ENCODE measurements around the gene AK9. TPM values are rescaled to one million over a fixed set of nuclear protein-coding genes. Genes with fewer than 3 reads are reported as not detected.

The AK9 gene
- total RNA-seq, 5 donors from 2014 or later (not counting 1 experiment from before 2014, with no cell fraction given) = 7.9 to 12.6 (median 10.2) TPM

DNA sequence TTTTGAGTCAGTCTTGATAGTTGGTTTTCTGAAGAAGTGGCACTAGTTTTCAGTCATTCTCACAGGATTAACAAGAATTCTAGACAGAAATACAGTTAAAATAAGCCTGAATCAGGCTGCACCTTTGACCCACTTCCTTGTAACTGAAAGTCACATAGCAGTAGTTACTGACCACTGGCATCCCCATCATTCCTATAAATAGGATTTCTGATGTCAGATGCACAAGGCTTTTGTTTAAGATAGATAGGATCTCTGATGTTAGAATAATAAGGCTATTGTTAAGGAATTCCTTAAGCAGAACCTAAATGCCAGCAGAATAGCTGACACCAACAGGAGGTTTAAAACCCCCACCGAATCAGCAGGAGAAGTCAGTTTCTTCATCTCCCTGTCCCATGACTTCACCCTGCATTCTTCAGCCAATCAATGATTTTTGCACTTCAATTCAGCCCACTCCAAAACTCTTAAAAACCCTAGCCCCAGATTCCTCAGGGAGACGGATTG is 177.4 kb downstream of the AK9 start:
- CTCF ChIA-PET = no interaction called here
- H3K27me3 Mint-ChIP-seq = no peaks in the 10 kb centered on the region
- no peak for DNase-seq
- H3K36me3 Mint-ChIP-seq = no peaks in the 10 kb centered on the region
- Histone ChIP-seq H3K27me3 (replicated peaks in 1 of 2; ENCODE audit: control insufficient read depth in 2 of 2, extremely low read depth in 1 of 2, insufficient read depth in 2 of 2, low read length in 1 of 2) (no peaks in the 10 kb centered on the region), H3K27ac (ENCODE audit: low read length) (no peak overlapping the region), H3K4me3 (ENCODE audit: control insufficient read depth in 1 of 2, extremely low read depth in 1 of 2, low read length in 1 of 2) (no peak overlapping the region), H3K9me3 (no peaks in the 10 kb centered on the region), H3K4me1 (ENCODE audit: control insufficient read depth in 1 of 2, extremely low read depth in 1 of 2, insufficient read depth in 2 of 2, low read length in 2 of 2) (peaks cover 6 to 18% of the 10 kb centered on the region in 2 experiments), H3K36me3 (ENCODE audit: control insufficient read depth in 2 of 2, extremely low read depth in 1 of 2, insufficient read depth in 1 of 2, low read length in 1 of 2) (no peaks in the 10 kb centered on the region)
- ATAC-seq (replicated peaks in 1 of 4) = no peak
- H3K9me3 Mint-ChIP-seq = no peaks in the 10 kb centered on the region
- WGBS (ENCODE audit: insufficient coverage) = 100% methylated on average over 2 of the region's 2 CpGs
- H3K4me3 Mint-ChIP-seq = no peak overlapping the region
- H3K27ac Mint-ChIP-seq = no peak overlapping the region
- POLR2A ChIA-PET = no interaction called here
- peaks cover 27 to 28% (median 28%) of the 10 kb centered on the region in 3 donors for H3K4me1 Mint-ChIP-seq

DNA sequence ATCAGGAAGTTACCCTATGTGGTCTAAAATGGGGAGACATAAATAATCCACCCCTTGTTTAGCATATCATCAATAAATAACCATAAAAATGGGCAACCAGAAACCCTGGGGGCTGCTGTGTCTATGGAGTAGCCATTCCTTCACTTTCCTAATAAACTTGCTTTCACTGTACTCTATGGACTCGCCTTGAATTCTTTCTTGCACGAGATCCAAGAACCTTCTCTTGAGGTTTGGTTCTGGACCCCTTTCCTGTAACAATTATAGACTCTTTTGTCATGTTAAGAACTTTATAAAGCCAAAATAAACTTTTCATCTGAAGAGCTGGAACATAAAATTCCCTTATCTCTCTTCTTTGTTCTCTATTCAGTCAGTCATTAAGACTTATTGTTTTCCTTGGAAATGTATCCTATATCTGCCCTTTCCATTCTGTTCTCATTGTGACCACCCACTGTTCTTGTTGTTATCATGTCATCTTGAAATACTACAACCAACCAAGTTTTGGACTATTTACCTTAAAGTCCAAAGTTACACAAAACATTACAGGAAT is 178.7 kb downstream of the AK9 start:
- no peaks in the 10 kb centered on the region for H3K27me3 Mint-ChIP-seq
- H3K4me3 ChIP-seq (ENCODE audit: control insufficient read depth in 1 of 2, extremely low read depth in 1 of 2, low read length in 1 of 2) = no peak overlapping the region
- POLR2A ChIA-PET = no interaction called here

DNA sequence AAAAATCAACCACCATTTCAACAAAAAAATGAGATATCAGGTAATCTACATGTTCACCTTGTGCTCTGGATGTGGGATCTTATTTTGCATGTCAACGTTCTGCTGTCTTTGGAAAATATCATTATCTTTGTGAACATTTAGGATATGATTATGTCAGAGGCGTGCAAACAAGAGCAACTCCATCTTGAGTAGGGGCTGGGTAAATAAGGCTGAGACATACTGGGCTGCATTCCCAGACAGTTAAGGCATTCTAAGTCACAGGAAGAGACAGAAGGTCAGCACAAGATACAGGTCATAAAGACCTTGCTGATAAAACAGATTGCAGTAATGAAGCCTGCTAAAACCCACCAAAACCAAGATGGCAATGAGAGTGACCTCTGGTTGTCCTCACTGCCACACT is 179.2 kb downstream of the AK9 start:
- ChIA-PET CTCF (interaction anchor here in 1 of 2 donors (0.6 kb wide), 1 partner anchor 952 kb away, joined by 3 read pairs; no protein-coding TSS in a partner anchor), POLR2A (interaction anchor here in 1 of 2 donors (0.6 kb wide), 1 partner anchor 874 kb away, joined by 4 read pairs; no protein-coding TSS in a partner anchor)
- WGBS (ENCODE audit: insufficient coverage) = 92% methylated on average over 2 of the region's 2 CpGs
- Histone ChIP-seq H3K9me3 (no peaks in the 10 kb centered on the region), H3K4me1 (ENCODE audit: control insufficient read depth in 1 of 2, extremely low read depth in 1 of 2, insufficient read depth in 2 of 2, low read length in 2 of 2) (peaks cover 3 to 14% of the 10 kb centered on the region in 2 experiments), H3K27ac (ENCODE audit: low read length) (no peak overlapping the region), H3K4me3 (ENCODE audit: control insufficient read depth in 1 of 2, extremely low read depth in 1 of 2, low read length in 1 of 2) (no peak overlapping the region), H3K27me3 (replicated peaks in 1 of 2; ENCODE audit: control insufficient read depth in 2 of 2, extremely low read depth in 1 of 2, insufficient read depth in 2 of 2, low read length in 1 of 2) (no peaks in the 10 kb centered on the region), H3K36me3 (ENCODE audit: control insufficient read depth in 2 of 2, extremely low read depth in 1 of 2, insufficient read depth in 1 of 2, low read length in 1 of 2) (no peaks in the 10 kb centered on the region)
- no peak for ATAC-seq (replicated peaks in 1 of 4)
- no peak overlapping the region for H3K4me3 Mint-ChIP-seq
- no peaks in the 10 kb centered on the region for H3K36me3 Mint-ChIP-seq
- no peaks in the 10 kb centered on the region for H3K27me3 Mint-ChIP-seq
- no peak overlapping the region for H3K27ac Mint-ChIP-seq
- no peaks in the 10 kb centered on the region for H3K9me3 Mint-ChIP-seq
- peaks cover 21 to 24% (median 21%) of the 10 kb centered on the region in 3 donors for H3K4me1 Mint-ChIP-seq
- no peak for DNase-seq

More for the DNA sequence above, 178.7 kb downstream of the AK9 start:
- Histone ChIP-seq H3K9me3 (no peaks in the 10 kb centered on the region), H3K27me3 (replicated peaks in 1 of 2; ENCODE audit: control insufficient read depth in 2 of 2, extremely low read depth in 1 of 2, insufficient read depth in 2 of 2, low read length in 1 of 2) (no peaks in the 10 kb centered on the region), H3K36me3 (ENCODE audit: control insufficient read depth in 2 of 2, extremely low read depth in 1 of 2, insufficient read depth in 1 of 2, low read length in 1 of 2) (no peaks in the 10 kb centered on the region), H3K27ac (ENCODE audit: low read length) (no peak overlapping the region), H3K4me1 (ENCODE audit: control insufficient read depth in 1 of 2, extremely low read depth in 1 of 2, insufficient read depth in 2 of 2, low read length in 2 of 2) (peaks cover 6 to 18% of the 10 kb centered on the region in 2 experiments)
- Mint-ChIP-seq H3K4me3 (no peak overlapping the region), H3K9me3 (no peaks in the 10 kb centered on the region), H3K27ac (no peak overlapping the region), H3K36me3 (no peaks in the 10 kb centered on the region), H3K4me1 (peaks cover 26 to 28% (median 27%) of the 10 kb centered on the region in 3 donors)
- ATAC-seq (replicated peaks in 1 of 4) (no peak), DNase-seq (no peak)
- 92% methylated on average over 2 of the region's 2 CpGs for WGBS (ENCODE audit: insufficient coverage)
- CTCF ChIA-PET = no interaction called here

DNA sequence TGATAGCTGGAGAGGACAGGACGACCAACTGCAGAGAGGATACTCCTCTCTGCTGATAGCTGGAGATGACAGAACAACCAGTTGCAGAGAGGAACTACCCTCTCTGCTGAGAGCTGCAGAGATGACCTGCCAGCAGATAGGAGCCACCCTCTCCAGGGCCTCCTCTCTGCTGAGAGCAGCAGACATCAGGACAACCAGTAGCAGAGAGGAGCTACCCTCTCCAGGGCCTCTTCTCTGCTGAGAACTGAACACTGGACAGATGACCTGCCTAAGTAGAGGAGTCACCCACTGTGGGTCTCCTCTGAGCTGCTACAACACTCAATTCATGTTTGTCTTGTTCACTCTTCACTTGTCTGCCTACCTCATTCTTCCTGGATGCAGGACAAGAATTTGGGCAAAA is 180.6 kb downstream of the AK9 start:
- DNase-seq (no peak), ATAC-seq (replicated peaks in 1 of 4) (no peak)
- Mint-ChIP-seq H3K4me3 (no peak overlapping the region), H3K27me3 (no peaks in the 10 kb centered on the region), H3K27ac (no peak overlapping the region), H3K36me3 (no peaks in the 10 kb centered on the region), H3K4me1 (peaks cover 7 to 9% (median 7%) of the 10 kb centered on the region in 3 donors), H3K9me3 (no peaks in the 10 kb centered on the region)
- H3K27ac ChIP-seq (ENCODE audit: low read length) = no peak overlapping the region
- no peaks in the 10 kb centered on the region for H3K36me3 ChIP-seq (ENCODE audit: control insufficient read depth in 2 of 2, extremely low read depth in 1 of 2, insufficient read depth in 1 of 2, low read length in 1 of 2)
- no peak overlapping the region for H3K4me3 ChIP-seq (ENCODE audit: control insufficient read depth in 1 of 2, extremely low read depth in 1 of 2, low read length in 1 of 2)
- H3K9me3 ChIP-seq = no peaks in the 10 kb centered on the region
- ChIA-PET CTCF (interaction anchor here in 1 of 2 donors (0.8 kb wide), 1 partner anchor 529 kb away, joined by 3 read pairs; no protein-coding TSS in a partner anchor), POLR2A (no interaction called here)
- no peaks in the 10 kb centered on the region for H3K27me3 ChIP-seq (replicated peaks in 1 of 2; ENCODE audit: control insufficient read depth in 2 of 2, extremely low read depth in 1 of 2, insufficient read depth in 2 of 2, low read length in 1 of 2)
- peaks cover under 1 to 3% of the 10 kb centered on the region in 2 experiments for H3K4me1 ChIP-seq (ENCODE audit: control insufficient read depth in 1 of 2, extremely low read depth in 1 of 2, insufficient read depth in 2 of 2, low read length in 2 of 2)
- WGBS (ENCODE audit: insufficient coverage) = 100% methylated on average over 1 of the region's 1 CpG

DNA sequence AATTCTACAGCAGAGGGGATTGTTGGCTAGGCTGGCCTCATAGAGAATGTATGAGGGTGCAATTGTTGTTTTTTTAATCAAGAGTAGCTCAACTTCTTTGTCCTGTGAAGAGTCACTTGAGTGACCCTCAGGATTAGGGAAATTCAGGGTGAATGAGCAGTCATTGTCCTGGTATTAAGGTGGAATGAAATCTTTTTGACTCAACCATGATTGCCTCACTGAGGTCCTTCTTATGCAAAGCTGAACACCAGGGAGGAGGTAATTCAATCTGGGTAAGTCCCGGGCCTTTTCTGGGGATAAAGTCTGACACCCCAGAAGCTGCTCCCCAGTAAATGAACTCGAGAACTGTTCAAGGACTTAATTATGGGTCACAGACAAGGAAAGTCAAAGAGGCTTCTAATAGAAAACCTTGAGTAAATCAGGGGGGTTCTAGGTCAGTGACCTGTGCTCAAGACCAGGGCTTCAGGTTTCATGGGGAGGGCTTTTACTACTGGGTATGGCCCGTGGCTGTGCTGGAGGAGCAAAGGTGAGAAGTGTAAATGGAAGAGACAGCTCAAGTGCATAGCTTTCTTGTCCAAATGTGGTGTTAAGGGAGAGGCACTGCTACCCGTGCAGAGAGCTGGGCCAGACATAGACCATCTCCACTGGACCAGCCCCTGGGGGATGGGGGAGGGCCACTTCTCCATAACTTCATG is 182.7 kb downstream of the AK9 start:
- Histone ChIP-seq H3K27ac (ENCODE audit: low read length) (no peak overlapping the region), H3K4me1 (ENCODE audit: control insufficient read depth in 1 of 2, extremely low read depth in 1 of 2, insufficient read depth in 2 of 2, low read length in 2 of 2) (no peaks in the 10 kb centered on the region), H3K4me3 (ENCODE audit: control insufficient read depth in 1 of 2, extremely low read depth in 1 of 2, low read length in 1 of 2) (no peak overlapping the region), H3K36me3 (ENCODE audit: control insufficient read depth in 2 of 2, extremely low read depth in 1 of 2, insufficient read depth in 1 of 2, low read length in 1 of 2) (no peaks in the 10 kb centered on the region), H3K9me3 (no peaks in the 10 kb centered on the region), H3K27me3 (replicated peaks in 1 of 2; ENCODE audit: control insufficient read depth in 2 of 2, extremely low read depth in 1 of 2, insufficient read depth in 2 of 2, low read length in 1 of 2) (peaks cover 0 to 5% of the 10 kb centered on the region in 2 experiments)
- DNase-seq (no peak), ATAC-seq (replicated peaks in 1 of 4) (no peak)
- Mint-ChIP-seq H3K27ac (no peak overlapping the region), H3K4me1 (no peaks in the 10 kb centered on the region), H3K27me3 (no peaks in the 10 kb centered on the region), H3K4me3 (no peak overlapping the region), H3K36me3 (no peaks in the 10 kb centered on the region), H3K9me3 (no peaks in the 10 kb centered on the region)
- CTCF ChIA-PET = no interaction called here
- POLR2A ChIA-PET = interaction anchor here in 1 of 2 donors (0.6 kb wide), 1 partner anchor 1366 kb away, joined by 3 read pairs; the partner anchor contains the start of gene AMD1
- 84% methylated on average over 4 of the region's 4 CpGs for WGBS (ENCODE audit: insufficient coverage)

DNA sequence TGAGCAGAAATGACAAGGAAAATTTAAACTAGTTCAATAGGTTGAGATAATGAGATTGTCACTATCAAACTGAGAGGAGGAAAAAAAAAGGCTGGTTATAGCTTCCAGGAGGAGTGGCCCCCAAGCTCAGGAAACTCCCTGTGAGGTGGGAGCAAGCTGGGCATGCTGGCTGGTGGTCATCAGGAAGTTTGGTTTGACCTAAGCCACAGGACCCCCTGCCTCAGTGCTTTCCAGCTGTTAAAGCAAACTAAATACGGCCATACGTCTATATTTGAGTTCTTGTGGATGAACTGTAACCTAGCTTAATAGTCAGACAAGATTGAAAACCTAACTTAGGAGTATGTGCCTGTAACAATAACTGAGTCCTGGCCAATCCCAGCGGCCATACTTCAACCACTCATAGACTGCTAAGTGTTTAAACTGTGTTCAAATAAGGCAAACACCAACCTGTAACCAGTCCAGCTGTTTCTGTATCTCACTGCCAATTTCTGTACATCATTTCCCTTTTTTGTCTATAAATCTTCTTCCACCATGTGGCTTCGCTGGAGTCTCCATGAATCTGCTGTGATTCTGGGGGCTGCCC is 183.4 kb downstream of the AK9 start:
- WGBS (ENCODE audit: insufficient coverage) = 89% methylated on average over 1 of the region's 4 CpGs
- Histone ChIP-seq H3K36me3 (ENCODE audit: control insufficient read depth in 2 of 2, extremely low read depth in 1 of 2, insufficient read depth in 1 of 2, low read length in 1 of 2) (no peaks in the 10 kb centered on the region), H3K4me3 (ENCODE audit: control insufficient read depth in 1 of 2, extremely low read depth in 1 of 2, low read length in 1 of 2) (no peak overlapping the region), H3K27ac (ENCODE audit: low read length) (no peak overlapping the region), H3K27me3 (replicated peaks in 1 of 2; ENCODE audit: control insufficient read depth in 2 of 2, extremely low read depth in 1 of 2, insufficient read depth in 2 of 2, low read length in 1 of 2) (peaks cover 0 to 5% of the 10 kb centered on the region in 2 experiments), H3K4me1 (ENCODE audit: control insufficient read depth in 1 of 2, extremely low read depth in 1 of 2, insufficient read depth in 2 of 2, low read length in 2 of 2) (no peaks in the 10 kb centered on the region), H3K9me3 (no peaks in the 10 kb centered on the region)
- no peaks in the 10 kb centered on the region for H3K9me3 Mint-ChIP-seq
- H3K4me3 Mint-ChIP-seq = no peak overlapping the region
- POLR2A ChIA-PET = no interaction called here
- H3K4me1 Mint-ChIP-seq = no peaks in the 10 kb centered on the region
- no peaks in the 10 kb centered on the region for H3K36me3 Mint-ChIP-seq
- CTCF ChIA-PET = interaction anchor here (0.6 to 1.0 kb wide), 2 partner anchors 298 to 532 kb away, joined by 3 read pairs; no protein-coding TSS in a partner anchor
- no peak for DNase-seq
- ATAC-seq (replicated peaks in 1 of 4) = no peak
- no peaks in the 10 kb centered on the region for H3K27me3 Mint-ChIP-seq
- no peak overlapping the region for H3K27ac Mint-ChIP-seq
